Parathyroid adenoma (tissue), 2 donors: ENCODE measurements around the gene PRX.

Experiments used
- H2AFZ ChIP-seq: fragments of 300-600 bp; sonication (generic); one replicate; pipeline ENCODE4 v1.7.0; 2017; ENCODE audit warnings: antibody characterized with exemption, mild to moderate bottlenecking
- H3K27ac ChIP-seq: fragments of 300-600 bp; sonication (generic); one replicate; pipeline ENCODE4 v1.7.0; 2017
- H3K27me3 ChIP-seq: fragments of 300-600 bp; sonication (generic); one replicate; pipeline ENCODE4 v1.7.0; 2017; ENCODE audit warnings: low read length; ENCODE audit not compliant: control insufficient read depth, insufficient read depth
- H3K36me3 ChIP-seq: fragments of 300-600 bp; sonication (generic); one replicate; pipeline ENCODE4 v1.7.0; 2017; ENCODE audit warnings: low read length; ENCODE audit not compliant: control insufficient read depth, insufficient read depth
- H3K4me1 ChIP-seq: fragments of 300-600 bp; sonication (generic); one replicate; pipeline ENCODE4 v1.7.0; 2017; ENCODE audit warnings: control low read depth
- H3K4me2 ChIP-seq: fragments of 300-600 bp; sonication (generic); one replicate; pipeline ENCODE4 v1.7.0; 2017; ENCODE audit warnings: low read length
- H3K4me3 ChIP-seq: fragments of 300-600 bp; sonication (generic); one replicate; pipeline ENCODE4 v1.7.0; 2017; ENCODE audit warnings: low read depth, low read length
- H3K79me2 ChIP-seq: fragments of 300-600 bp; sonication (generic); one replicate; pipeline ENCODE4 v1.7.0; 2017; ENCODE audit warnings: control low read depth
- H3K9ac ChIP-seq: fragments of 300-600 bp; sonication (generic); one replicate; pipeline ENCODE4 v1.7.0; 2017; ENCODE audit warnings: mild to moderate bottlenecking
- H3K9me3 ChIP-seq: fragments of 300-600 bp; sonication (generic); one replicate; pipeline ENCODE4 v1.7.0; 2017; ENCODE audit warnings: low read length; ENCODE audit not compliant: control insufficient read depth
- CTCF ChIP-seq: fragments of 300-600 bp; sonication (generic); IDR thresholded peaks from one replicate; pipeline ENCODE4 v1.7.0; 2017; ENCODE audit warnings: antibody characterized with exemption, mild to moderate bottlenecking
- donor health status: primary hyperparathyroidism.

Gene PRX

DNA sequence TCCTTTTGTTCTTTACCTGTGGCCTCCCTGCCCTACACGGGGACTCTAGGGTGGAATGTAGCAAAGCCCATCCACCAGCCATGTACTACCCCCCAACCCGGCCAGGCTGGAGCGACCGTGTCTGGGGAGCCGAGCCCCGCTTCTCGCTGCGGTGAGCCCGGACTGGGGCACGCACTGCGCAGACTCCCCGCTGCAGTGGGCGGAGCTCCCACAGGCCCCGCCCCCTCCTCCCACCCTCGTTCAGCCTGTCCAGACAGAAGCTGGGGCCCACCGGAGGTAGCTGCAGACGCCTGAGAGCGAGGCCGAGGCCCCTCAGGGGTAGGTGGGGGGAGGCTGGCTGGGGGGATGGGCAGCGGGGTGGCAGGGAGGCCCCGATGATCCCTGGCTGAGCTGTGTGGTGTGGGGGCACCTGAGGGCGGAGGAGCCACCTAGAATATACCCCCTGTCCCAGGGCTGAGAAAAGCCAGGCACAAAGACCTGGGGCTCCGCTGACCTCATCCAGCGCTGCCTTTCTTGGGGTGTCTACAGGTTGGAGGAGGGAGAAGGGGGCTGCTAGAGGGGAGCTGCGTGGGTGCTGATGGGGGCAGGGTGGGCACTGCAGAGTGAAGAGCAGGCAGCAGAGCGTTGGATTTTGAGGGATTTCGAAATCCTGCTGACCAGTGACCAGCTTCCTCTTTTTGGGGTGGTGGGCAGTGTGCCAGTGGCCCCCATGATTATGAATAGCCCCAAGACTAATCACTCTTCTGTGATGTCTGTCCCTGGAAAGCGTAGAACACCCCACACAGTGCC is 47.4 kb downstream of the PRX start:
- H3K4me1 ChIP-seq = peaks cover under 1% of the 10 kb centered on the region
- peak overlapping the region; percentile 37 for H3K4me2 ChIP-seq
- H3K9me3 ChIP-seq = no peaks in the 10 kb centered on the region
- H3K27ac ChIP-seq = no peak overlapping the region
- no peaks in the 10 kb centered on the region for H3K36me3 ChIP-seq
- H3K9ac ChIP-seq = no peak overlapping the region
- no peaks in the 10 kb centered on the region for H3K79me2 ChIP-seq
- TF ChIP-seq CTCF = no peak
- H2AFZ ChIP-seq = peak overlapping the region; percentile 72
- no peak overlapping the region for H3K4me3 ChIP-seq
- H3K27me3 ChIP-seq = no peaks in the 10 kb centered on the region

GRCh38 chr19:40365010-40365409 is 48.2 kb downstream of the PRX start:
- Histone ChIP-seq H3K27ac (no peak overlapping the region), H3K36me3 (no peaks in the 10 kb centered on the region), H3K27me3 (no peaks in the 10 kb centered on the region), H3K79me2 (no peaks in the 10 kb centered on the region), H3K4me2 (no peak overlapping the region), H2AFZ (no peak overlapping the region), H3K9ac (no peak overlapping the region), H3K9me3 (no peaks in the 10 kb centered on the region), H3K4me1 (peaks cover 4% of the 10 kb centered on the region), H3K4me3 (no peak overlapping the region)
- TF ChIP-seq CTCF = no peak

GRCh38 chr19:40363069-40363468 is 50.1 kb downstream of the PRX start:
- Histone ChIP-seq H3K4me1 (peaks cover 4% of the 10 kb centered on the region), H2AFZ (no peak overlapping the region), H3K4me3 (no peak overlapping the region), H3K4me2 (no peak overlapping the region), H3K27ac (no peak overlapping the region), H3K9ac (no peak overlapping the region), H3K9me3 (no peaks in the 10 kb centered on the region), H3K36me3 (no peaks in the 10 kb centered on the region), H3K27me3 (no peaks in the 10 kb centered on the region), H3K79me2 (peaks cover 4% of the 10 kb centered on the region)
- TF ChIP-seq CTCF = no peak

GRCh38 chr19:40362160-40362559 is 51.0 kb downstream of the PRX start:
- H3K9me3 ChIP-seq = no peaks in the 10 kb centered on the region
- peaks cover 4% of the 10 kb centered on the region for H3K4me1 ChIP-seq
- no peak overlapping the region for H3K4me2 ChIP-seq

More at GRCh38 chr19:40362160-40362559, 51.0 kb downstream of the PRX start:
- Histone ChIP-seq H3K27ac (no peak overlapping the region), H3K9ac (no peak overlapping the region), H3K36me3 (no peaks in the 10 kb centered on the region), H3K27me3 (no peaks in the 10 kb centered on the region), H3K4me3 (no peak overlapping the region), H3K79me2 (peaks cover 6% of the 10 kb centered on the region), H2AFZ (no peak overlapping the region)
- TF ChIP-seq CTCF = no peak
